Measurements from ENCODE around the gene MST1R.
A peak's percentile ranks its signal among the peaks of the same experiment; 100 is the strongest.
"Not testable (repeated sequence)": the region's sequence is repeated elsewhere in the genome, so short reads cannot be mapped to it uniquely, and the experiment has no call there.

MST1R gene

DNA sequence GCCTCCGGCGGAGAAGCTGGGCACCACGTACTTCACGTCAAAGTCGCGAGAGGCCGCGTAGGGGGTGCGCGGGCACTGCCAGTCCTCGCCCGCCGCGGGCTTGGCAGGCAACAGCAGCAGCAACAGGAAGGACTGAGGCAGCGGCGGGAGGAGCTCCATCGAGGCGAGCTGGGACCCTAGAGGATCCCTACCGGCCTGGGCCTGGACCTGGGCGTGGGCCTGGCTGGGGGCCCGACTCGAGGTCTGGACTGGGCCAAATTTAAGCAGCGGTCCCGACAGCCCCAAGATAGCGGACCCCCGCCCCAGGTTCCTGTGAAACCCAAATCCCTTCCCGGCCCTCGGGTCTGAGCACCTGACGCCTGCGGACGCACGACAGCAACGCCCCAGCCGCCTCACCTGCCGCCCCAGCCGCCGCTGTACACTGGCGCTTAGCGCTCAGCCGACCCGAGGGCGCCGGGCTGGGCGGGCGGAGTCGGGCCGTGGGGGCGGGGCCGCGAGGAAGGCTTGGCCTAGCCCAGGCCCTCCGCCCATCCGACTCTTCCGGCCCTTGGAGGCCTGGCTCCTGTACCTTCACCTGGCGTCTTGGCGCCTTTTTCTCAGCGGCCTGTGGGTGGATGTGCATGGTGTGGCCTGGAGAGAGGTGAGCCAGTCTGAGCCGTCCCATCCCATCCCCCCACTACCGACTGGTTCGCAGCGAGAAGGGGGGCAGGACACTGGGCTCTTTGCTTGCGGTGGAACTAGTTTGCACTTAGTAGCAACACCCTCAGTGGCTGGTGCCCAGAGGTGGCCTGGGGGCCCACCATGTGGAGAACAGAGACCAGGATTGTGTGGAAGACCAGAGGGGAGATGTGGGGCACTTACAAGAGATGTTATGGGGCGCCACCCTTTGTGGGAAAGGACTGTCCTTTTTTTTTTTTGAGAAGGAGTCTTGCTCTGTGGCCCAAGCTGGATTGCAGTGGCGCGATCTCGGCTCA lies at the start of gene MST1R:
TSS of gene MST1R (minus strand) at position 423 of the 974 bp plus-strand sequence. CDS start at position 159, 264 bp downstream.
- peak; percentile 87 for DNase-seq (ENCODE audit: low read depth, low spot score)

- no peak for DNase-seq (ENCODE audit: low read depth, low spot score)
These were observed 49.3 kb upstream of the MST1R start for GRCh38 chr3:49952924-49953323.

DNA sequence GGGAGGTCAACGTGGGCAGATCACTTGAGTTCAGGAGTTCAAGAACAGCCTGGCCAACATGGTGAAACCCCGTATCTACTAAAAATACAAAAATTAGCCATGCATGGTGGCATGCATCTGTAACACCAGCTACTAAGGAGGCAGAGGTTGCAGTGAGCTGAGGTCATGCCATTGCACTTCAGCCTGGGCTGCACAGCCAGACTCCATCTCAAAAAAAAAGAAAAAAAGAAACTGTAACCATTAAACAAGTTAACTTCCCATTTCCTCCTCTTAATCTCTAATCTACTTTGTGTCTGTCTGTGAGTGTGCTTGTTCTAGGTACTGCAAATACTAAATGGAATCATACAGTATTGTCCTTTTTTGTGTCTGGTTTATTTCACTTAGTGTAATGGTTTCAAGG lies 39.0 kb upstream of the MST1R start:
- no peak for DNase-seq (ENCODE audit: low read depth, low spot score)

DNA sequence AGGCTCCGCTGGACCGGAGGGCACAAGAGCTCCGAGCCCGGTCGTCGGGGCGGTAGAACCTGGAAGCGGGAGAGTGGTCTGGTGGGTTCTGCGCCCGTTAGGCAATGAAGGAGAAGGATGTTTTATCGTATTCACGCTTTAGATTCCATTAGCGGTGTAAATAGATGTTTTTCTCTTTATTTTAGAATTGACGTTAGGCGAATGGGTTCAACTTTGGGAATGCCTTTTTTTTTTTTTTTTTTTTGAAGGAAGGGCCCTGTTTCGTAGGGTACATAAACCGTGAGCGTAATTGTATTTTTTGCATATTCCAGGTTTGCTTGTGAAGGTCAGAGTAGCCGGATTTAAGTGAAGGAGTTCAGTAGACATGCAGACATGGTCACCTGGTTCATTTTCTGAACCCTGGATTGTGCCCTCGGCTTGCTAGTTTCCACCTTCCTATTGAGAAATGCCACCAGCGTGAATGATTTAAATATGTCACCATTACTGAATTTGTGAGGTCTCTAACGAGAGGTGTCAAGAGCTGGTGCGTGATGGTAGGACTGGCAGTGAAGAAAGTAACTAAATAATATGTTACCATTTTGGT lies 37.1 kb upstream of the MST1R start:
- DNase-seq (ENCODE audit: low read depth, low spot score), result no peak

- DNase-seq (ENCODE audit: low read depth, low spot score), result peak; percentile 96
These were observed 36.4 kb upstream of the MST1R start, which contains the start of gene RBM6 for GRCh38 chr3:49939858-49940666. RBM6 (plus strand) TSS chr3:49940150; CDS start chr3:49962642, 22,492 bp downstream.

GRCh38 chr3:49937090-49937489 lies 33.4 kb upstream of the MST1R start:
- no peak for DNase-seq (ENCODE audit: low read depth, low spot score)

DNA sequence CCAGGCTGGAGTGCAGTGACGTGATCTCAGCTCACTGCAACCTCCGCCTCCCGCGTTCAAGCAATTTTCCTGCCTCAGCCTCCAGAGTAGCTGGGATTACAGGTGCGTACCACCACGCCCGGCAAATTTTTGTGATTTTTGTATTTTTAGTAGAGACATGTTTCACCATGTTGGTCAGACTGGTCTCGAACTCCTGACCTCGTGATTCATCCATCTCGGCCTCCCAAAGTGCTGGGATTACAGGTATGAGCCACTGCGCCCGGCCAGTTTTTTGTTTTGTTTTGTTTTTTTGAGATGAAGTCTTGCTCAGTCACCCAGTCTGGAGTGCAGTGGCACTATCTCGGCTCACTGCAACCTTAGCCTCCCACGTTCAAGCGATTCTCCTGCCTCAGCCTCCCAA lies 28.6 kb upstream of the MST1R start:
- DNase-seq (ENCODE audit: low read depth, low spot score), result not testable (repeated sequence)

GRCh38 chr3:49930922-49931321 lies 27.2 kb upstream of the MST1R start:
- peak; percentile 78 for DNase-seq (ENCODE audit: low read depth, low spot score)

- DNase-seq (ENCODE audit: low read depth, low spot score), result no peak
These were observed 26.6 kb upstream of the MST1R start for GRCh38 chr3:49930168-49930690.

DNA sequence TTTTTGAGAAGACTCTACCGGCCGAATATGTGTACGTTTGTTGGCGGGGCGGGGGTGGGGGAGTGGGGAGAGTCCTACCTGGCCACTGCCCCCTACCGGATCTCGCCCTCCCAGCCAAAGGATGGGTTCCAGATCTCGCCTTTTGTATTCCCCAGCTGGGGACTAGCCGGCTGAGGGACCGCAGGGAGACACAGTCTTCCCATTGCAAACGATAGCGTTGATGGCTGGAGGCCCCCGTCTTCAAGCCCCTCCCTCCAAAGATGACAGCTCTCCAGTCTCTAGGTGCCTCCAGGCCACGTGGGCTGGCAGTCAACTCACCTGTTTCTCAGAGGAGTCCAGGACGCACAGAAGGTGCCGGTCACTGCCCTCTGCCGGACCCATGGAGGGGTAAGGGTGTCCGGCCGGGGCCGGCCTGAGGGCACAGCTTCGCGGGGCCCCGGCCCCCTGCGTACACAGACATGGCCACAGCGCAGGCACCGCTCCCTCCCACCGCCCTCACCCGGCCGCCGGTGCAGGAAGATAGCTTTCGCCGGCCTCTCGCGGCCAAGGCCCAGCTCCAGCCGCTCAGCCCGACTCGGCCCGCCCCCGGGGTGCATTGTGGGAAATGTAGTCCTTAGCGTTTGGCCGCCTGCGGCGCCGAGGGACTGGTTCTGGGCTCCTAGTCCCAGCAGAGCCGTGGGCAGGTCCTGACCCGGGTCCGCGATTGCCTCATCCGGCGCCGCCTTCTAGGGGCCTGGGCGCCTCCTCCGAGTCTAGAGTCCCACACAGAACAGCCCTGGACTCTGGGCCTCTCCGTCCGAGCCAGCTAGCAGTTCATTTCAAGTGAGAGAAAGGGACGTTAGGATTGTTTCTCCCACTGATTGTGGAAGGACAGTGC lies 25.9 kb upstream of the MST1R start, which contains the start of gene MON1A:
TSS of gene MON1A (minus strand) at position 521 of the 877 bp plus-strand sequence. CDS start 16,465 bp downstream, outside the sequence.
- DNase-seq (ENCODE audit: low read depth, low spot score), result peak; percentile 75

GRCh38 chr3:49928481-49929017 lies 24.9 kb upstream of the MST1R start:
- no peak for DNase-seq (ENCODE audit: low read depth, low spot score)

DNA sequence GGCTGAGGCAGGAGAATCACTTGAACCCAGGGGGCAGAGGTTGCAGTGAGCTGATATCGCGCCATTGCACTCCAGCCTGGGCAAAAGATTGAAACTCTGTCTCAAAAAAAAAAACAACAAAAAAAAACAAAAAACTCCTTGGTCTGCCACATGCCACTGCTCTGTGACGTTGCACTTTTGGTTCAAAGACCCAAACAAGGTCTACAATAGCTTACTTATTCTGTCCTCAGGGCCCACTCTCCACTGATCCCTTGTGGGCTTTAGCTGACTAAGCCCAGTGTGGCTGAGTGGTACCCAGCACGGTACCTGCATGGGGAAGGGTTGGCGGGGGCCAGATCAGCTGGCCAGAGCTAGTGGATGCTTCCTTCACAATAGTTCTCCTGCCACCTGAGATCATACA lies 24.1 kb upstream of the MST1R start:
- DNase-seq (ENCODE audit: low read depth, low spot score), result no peak

- DNase-seq (ENCODE audit: low read depth, low spot score), result no peak
These were observed 22.6 kb upstream of the MST1R start for GRCh38 chr3:49926117-49926728.

- no peak for DNase-seq (ENCODE audit: low read depth, low spot score)
These were observed 21.8 kb upstream of the MST1R start for GRCh38 chr3:49925485-49925884.

- DNase-seq (ENCODE audit: low read depth, low spot score), result no peak
These were observed 21.0 kb upstream of the MST1R start for GRCh38 chr3:49924683-49925082.

DNA sequence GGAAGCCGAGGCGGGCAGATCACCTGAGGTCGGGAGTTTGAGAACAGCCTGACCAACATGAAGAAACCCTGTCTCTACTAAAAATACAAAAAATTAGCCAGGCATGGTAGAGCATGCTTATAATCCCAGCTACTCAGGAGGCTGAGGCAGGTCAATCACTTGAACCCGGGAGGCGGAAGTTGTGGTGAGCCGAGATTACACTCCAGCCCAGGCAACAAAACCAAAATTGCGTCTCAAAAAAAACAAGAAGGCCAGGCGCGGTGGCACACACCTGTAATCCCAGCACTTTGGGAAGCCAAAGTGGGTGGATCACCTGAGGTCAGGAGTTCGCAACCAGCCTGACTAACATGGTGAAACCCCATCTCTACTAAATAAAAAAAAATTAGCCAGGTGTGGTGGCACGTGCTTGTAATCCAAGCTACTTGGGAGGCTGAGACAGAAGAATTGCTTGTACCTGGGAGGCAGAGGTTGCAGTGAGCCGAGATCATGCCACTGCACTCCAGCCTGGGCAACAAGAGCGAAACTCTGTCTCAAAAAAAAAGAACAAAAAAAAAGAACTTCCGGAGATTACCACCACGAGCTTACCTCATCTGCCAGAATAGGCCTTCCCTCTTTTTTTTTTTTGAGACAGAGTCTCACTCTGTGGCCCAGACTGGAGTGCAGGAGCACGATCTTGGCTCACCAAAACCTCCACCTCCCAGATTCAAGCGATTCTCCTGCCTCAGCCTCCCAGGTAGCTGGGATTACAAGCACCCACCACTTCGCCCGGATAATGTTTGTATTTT lies 14.3 kb upstream of the MST1R start:
- DNase-seq (ENCODE audit: low read depth, low spot score), result not testable (repeated sequence)

GRCh38 chr3:49916686-49917085 lies 13.0 kb upstream of the MST1R start:
- no peak for DNase-seq (ENCODE audit: low read depth, low spot score)

- no peak for DNase-seq (ENCODE audit: low read depth, low spot score)
These were observed 11.2 kb upstream of the MST1R start for GRCh38 chr3:49914906-49915305.

DNA sequence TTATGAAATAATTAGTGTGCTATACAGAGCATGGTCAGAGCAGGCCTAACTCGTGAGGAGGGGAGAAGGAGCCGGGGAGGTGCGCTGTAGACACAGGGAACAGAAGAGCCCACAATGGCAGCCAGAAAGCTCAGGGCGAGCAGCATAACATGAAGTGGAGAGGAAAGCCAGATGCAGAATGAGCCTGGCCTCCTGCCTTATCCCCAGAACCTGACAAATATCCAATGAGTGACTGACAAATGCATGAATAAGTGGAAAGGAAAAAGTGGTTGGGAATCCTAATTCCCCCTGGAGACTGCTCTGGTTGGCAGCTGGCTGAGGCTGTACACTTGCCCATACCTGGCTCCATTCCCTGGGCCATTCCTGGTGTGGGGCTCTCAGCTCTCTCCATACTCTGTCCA lies 9.2 kb upstream of the MST1R start:
- no peak for DNase-seq (ENCODE audit: low read depth, low spot score)

All from iPS DF 19.7 (cell line).